Upper lobe of left lung (tissue), 4 donors: ENCODE results near the gene CLCA1.

ENCODE experiments used
- CTCF ChIP-seq, 6 experiments: fragments of 450-650 bp in 4 of 6; fragments of 200-600 bp in 2 of 6; sonication (generic) in 2 of 6; IDR thresholded peaks; one replicate each; pipeline ENCODE4 v1.5.1; 2016 to 2019; ENCODE audit warnings: antibody characterized with exemption in 6 of 6
- EP300 ChIP-seq, 4 donors: sonication (generic); formaldehyde crosslinking; IDR thresholded peaks; one replicate each; pipeline ENCODE4 v1.5.1; 2017; ENCODE audit warnings: antibody characterized with exemption in 4 of 4, control low read depth in 2 of 4

- TF ChIP-seq CTCF (IDR thresholded peaks at IDR 0.05) = no peak
- TF ChIP-seq EP300 (IDR thresholded peaks at IDR 0.05) = no peak
Measured at GRCh38 chr1:86447198-86447790, 21.4 kb upstream of the CLCA1 start.
